ENCODE results near the gene OBSCN.
A peak's percentile ranks its signal among the peaks of the same experiment; 100 is the strongest.

The OBSCN gene

DNA sequence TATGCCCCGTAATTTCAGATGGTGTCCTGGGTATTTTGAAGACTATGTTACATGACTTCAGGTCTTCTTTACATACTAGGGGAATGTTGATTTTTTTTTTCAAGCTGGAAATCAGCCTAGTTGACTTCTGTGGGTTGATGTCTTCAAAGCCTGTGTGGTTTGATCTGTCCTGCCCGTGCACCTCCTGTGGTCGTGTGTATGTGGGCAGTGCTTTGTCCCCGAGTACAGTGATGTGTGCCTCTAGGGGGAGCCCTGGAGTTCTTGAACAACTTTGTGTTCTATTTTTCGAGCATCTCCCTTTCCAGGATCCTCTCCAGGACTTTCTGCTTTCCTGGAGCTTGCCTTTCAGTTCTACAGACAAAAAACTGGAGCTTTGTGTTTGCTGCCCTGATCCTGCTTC lies 28.9 kb downstream of the OBSCN start:
- in situ Hi-C loops (cut with HindIII; ENCODE audit: low sequenced_read_pairs), result no loop called here

DNA sequence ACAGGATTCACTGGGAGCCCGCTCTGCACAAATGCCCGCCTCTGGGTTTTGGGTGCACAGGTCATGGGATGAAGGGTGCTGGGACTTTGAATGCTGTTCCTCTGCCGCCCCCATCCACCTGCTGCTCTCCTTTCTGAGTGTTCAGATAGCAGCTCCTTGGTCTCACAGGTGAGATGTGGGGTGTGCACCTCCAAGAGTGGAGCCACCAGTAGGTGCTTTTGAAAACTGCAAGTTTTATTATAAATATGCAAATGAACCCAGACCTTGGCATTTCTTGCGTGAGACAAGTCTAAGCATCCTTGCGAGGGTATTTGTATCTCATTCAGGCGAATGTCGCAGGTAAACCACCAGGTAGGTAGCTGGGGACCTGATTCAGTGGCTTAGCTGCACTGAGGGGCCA lies 30.2 kb downstream of the OBSCN start:
- in situ Hi-C loops (cut with HindIII; ENCODE audit: low sequenced_read_pairs), result no loop called here
- TF ChIP-seq, protein P1, sequence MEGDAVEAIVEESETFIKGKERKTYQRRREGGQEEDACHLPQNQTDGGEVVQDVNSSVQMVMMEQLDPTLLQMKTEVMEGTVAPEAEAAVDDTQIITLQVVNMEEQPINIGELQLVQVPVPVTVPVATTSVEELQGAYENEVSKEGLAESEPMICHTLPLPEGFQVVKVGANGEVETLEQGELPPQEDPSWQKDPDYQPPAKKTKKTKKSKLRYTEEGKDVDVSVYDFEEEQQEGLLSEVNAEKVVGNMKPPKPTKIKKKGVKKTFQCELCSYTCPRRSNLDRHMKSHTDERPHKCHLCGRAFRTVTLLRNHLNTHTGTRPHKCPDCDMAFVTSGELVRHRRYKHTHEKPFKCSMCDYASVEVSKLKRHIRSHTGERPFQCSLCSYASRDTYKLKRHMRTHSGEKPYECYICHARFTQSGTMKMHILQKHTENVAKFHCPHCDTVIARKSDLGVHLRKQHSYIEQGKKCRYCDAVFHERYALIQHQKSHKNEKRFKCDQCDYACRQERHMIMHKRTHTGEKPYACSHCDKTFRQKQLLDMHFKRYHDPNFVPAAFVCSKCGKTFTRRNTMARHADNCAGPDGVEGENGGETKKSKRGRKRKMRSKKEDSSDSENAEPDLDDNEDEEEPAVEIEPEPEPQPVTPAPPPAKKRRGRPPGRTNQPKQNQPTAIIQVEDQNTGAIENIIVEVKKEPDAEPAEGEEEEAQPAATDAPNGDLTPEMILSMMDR (IDR thresholded peaks at IDR 0.05; ENCODE audit: low read depth, low read length), result no peak
- no peak for DNase-seq (ENCODE audit: low read depth, low spot score)
- H3K4me3 ChIP-seq (ENCODE audit: low read depth, low read length), result no peak overlapping the region

More for the DNA sequence above, 28.9 kb downstream of the OBSCN start:
- DNase-seq (ENCODE audit: low read depth, low spot score), result no peak
- no peak overlapping the region for H3K4me3 ChIP-seq (ENCODE audit: low read depth, low read length)
- TF ChIP-seq, protein P1 (IDR thresholded peaks at IDR 0.05; ENCODE audit: low read depth, low read length), result peak; percentile 42

DNA sequence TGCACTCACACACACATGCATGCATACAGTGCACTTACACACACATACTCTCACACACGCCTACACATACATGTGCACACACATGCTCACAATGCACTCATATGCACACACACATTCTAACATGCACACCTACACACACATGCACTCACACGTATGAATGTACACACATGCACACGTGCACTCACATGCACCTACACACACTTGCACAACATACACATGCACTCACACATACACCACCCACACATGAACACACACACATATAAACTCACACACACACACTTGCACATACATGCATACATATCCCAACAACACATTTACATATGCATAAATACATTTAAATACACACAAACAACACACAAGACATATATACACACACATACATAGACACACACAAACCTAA lies 30.6 kb downstream of the OBSCN start:
- TF ChIP-seq, protein P1 (IDR thresholded peaks at IDR 0.05; ENCODE audit: low read depth, low read length), result no peak
- DNase-seq (ENCODE audit: low read depth, low spot score), result no peak
- no peak overlapping the region for H3K4me3 ChIP-seq (ENCODE audit: low read depth, low read length)
- in situ Hi-C loops (cut with HindIII; ENCODE audit: low sequenced_read_pairs), result no loop called here

DNA sequence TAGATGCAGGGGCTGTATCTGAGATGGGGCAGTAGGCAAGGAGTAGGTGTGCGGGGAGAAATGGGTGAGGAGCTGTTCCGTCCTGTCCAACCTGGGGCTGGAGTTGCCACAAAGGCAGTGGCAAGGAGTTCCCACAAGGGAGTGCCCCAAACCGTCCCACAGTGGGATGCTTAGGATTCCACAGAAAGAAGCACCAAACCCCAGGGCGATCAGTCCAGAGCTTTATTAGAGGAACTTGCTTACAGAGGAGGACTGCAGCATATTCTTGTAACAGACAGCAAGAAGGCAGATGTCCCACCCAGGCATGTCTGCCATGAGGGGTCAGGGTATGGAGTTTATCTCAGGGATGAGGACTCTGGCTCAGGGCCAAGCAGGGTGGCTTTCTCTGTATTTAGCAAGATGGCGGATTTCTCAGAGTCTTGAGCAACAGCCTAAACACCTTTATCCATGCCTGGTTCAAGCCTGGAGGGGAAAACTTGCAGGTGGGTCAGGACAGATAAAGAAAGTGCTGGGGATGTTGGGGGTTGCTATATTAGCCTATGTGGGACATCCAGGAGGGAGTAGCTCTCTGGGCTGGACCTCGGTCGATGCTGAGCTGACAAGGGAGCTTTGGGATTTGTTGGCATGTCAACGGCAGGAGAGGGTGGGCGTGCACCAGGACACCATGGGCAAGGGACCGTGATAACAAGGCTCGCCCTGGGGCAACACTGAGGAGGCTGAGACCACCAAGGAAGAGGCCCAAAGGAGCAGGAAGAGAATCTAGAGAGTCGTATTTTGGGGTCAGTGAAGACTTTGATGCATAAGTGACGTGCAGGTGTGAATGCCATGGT lies 32.8 kb downstream of the OBSCN start:
- TF ChIP-seq, protein P1 (IDR thresholded peaks at IDR 0.05; ENCODE audit: low read depth, low read length), result no peak
- in situ Hi-C loops (cut with HindIII; ENCODE audit: low sequenced_read_pairs), result no loop called here
- DNase-seq (ENCODE audit: low read depth, low spot score), result no peak
- H3K4me3 ChIP-seq (ENCODE audit: low read depth, low read length), result no peak overlapping the region

DNA sequence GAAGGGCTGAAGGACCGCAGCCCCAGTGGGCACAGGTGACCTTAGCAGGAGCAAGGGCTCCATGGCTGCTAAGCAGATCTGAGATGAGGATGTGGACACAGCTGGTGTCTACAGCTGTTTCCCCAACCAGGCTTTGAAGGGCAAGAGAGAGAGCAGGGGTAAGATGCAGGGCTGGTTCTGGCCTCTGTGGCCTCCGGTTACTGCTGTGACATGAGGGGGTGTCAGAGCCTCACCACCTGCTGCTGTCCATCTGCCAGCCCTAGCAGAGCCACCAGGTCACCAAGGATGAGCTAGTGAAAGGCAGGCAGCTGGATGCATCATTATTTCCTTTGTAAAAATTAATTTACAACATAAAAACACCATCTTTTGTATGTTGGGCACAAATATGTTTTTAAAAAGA lies 33.4 kb downstream of the OBSCN start:
- TF ChIP-seq, protein P1 (IDR thresholded peaks at IDR 0.05; ENCODE audit: low read depth, low read length), result no peak
- in situ Hi-C loops (cut with HindIII; ENCODE audit: low sequenced_read_pairs), result no loop called here
- DNase-seq (ENCODE audit: low read depth, low spot score), result no peak
- no peak overlapping the region for H3K4me3 ChIP-seq (ENCODE audit: low read depth, low read length)

DNA sequence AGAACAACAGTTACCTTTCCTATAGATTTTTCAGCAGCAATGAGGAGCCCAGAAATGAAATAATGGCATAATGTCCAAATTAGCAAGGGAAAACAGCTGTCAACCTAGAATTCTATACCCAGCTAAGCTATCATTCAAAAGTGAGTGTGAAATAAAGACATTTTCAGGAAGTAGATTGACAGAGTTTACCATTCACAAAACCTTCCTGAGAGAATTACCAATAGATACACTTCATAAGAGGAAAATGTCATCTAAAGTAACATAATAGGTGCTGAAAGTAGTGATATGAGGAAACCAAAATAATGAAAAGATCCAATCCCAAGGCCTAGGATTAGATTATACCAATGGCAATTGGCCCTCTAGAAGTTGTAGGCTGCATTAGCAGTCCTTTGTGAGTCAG lies 34.6 kb downstream of the OBSCN start:
- in situ Hi-C loops (cut with HindIII; ENCODE audit: low sequenced_read_pairs), result no loop called here
- DNase-seq (ENCODE audit: low read depth, low spot score), result no peak
- no peak overlapping the region for H3K4me3 ChIP-seq (ENCODE audit: low read depth, low read length)
- TF ChIP-seq, protein P1 (IDR thresholded peaks at IDR 0.05; ENCODE audit: low read depth, low read length), result no peak
